ENCODE data around the gene RRAS2.

RRAS2 gene

GRCh38 chr11:14336507-14337503 lies 22.2 kb downstream of the RRAS2 start:
- DNase-seq (ENCODE audit: low read depth): peak; percentile 98

DNA sequence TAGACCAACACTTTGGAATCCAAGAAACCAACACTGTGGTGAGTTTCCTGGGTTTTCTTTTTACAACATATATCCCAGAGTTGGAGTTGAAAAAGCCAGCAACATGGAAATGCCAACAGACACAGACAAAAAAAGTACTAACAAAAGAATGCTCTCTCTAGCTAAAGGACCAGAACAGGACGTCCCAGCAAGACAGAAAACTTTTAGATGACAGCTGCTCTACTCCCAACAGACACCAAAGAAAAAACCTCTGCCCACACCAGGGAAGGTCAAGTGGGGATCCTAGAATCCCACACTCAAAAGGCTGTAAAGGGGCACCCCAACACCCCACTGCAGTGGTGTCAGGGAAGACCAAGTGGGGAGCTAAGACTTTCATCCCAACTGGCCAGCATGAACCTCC lies 23.3 kb downstream of the RRAS2 start:
- DNase-seq (ENCODE audit: low read depth): no peak

GRCh38 chr11:14334893-14335292 lies 24.1 kb downstream of the RRAS2 start:
- DNase-seq (ENCODE audit: low read depth): no peak

GRCh38 chr11:14334192-14334591 lies 24.8 kb downstream of the RRAS2 start:
- DNase-seq (ENCODE audit: low read depth): no peak

GRCh38 chr11:14331476-14332136 lies 27.4 kb downstream of the RRAS2 start:
- DNase-seq (ENCODE audit: low read depth): no peak

GRCh38 chr11:14330881-14331280 lies 28.1 kb downstream of the RRAS2 start:
- DNase-seq (ENCODE audit: low read depth): no peak

DNA sequence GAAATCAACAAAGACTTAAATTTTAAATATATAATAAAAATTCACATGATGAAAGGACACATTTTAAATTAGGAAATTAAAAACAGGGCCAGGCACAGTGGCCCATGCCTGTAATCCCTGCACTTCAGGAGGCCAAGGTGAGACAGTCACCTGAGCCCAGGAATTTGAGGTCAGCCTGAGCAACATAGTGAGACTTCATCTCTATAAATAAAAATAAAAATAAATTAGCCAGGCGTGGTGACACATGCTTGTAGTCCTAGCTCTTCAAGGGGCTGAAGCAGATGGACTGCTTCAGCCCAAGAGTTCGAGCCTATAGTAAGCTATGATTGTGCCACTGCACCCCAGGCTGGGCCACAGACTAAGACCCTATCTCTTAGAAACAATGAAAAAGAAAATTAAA lies 29.3 kb downstream of the RRAS2 start:
- no peak for DNase-seq (ENCODE audit: low read depth)

DNA sequence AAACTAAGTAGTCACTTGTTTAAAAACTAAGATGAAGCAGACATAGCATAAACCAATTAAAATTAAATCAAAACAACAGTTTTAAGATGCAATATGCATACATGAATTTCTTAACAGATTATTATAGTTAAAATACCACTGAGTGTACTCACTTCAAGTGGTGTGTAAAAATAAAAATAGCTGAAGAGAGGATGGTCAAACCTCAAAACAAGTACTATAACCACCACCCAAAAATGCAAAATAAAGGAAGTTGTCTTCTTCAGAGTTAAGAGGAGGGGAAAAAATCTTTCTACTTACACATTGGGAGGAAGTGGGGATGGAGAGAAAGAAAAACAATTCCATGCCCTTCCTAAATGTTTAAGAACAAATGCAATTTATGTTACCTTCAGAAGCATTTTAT lies 31.9 kb downstream of the RRAS2 start:
- DNase-seq (ENCODE audit: low read depth): no peak

DNA sequence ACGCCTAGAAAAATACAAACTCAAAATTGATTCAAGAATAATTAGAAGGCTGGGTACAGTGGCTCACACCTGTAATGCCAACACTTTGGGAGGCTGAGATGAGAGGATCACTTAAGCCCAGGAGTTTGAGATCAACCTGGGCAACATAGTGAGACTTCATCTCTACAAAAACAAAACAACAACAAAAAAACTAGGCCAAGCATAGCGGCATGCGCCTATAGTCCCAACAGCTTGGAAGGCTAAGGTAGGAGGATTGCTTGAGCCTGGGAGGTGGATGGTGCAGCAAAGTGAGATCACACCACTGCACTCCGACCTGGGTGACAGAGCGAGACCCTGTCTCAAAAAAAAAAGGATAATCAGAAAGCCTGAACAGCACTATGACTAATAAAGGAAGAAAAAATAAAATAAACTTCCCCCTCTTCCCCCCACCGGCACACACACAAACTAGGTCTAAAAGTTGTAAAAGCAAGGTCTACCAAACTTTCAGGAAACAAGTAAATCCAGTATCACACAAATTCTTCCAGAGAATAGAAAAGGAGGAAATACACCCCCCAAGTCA lies 35.8 kb downstream of the RRAS2 start:
- DNase-seq (ENCODE audit: low read depth): no peak

- no peak for DNase-seq (ENCODE audit: low read depth)
Measured at GRCh38 chr11:14322510-14322909, 36.5 kb downstream of the RRAS2 start.

DNA sequence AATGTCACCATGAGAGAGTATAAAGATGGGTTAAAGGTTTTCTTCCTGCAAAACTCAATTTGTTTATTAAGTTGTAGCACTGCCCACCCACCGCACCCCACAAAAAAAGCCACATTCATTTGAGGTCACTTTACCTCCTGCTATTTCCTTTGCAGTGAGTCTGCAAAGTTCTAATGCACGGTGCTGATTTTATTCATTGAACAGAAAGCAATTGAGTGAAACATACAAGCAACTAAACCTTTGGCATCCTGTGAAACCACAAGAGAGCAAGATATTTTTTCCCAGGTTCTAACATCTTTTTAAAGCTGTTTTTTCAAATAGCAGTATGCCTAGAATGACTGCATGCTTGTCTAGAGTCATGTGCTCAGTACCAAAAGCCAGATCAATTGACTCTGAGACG lies 39.0 kb downstream of the RRAS2 start:
- DNase-seq (ENCODE audit: low read depth): peak; percentile 35

DNA sequence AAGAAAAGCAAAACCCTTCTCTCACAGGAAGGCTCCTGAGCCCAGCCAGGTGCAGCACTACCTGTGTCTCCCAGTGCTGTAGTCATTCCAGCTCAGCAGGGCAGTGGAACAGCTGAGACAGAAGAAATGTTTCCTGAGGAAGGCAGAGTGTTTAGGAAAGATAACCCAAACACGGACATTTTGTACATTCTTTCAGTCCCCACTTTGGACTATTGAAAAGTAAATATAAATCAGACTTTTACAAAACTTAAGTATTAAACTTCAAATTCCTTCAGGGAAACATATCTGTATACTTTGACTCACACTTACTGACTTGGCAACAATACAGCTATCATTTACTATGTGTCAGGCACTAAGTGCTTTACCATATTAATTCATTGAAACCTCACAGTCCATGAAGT lies 40.4 kb downstream of the RRAS2 start:
- DNase-seq (ENCODE audit: low read depth): peak; percentile 36

DNA sequence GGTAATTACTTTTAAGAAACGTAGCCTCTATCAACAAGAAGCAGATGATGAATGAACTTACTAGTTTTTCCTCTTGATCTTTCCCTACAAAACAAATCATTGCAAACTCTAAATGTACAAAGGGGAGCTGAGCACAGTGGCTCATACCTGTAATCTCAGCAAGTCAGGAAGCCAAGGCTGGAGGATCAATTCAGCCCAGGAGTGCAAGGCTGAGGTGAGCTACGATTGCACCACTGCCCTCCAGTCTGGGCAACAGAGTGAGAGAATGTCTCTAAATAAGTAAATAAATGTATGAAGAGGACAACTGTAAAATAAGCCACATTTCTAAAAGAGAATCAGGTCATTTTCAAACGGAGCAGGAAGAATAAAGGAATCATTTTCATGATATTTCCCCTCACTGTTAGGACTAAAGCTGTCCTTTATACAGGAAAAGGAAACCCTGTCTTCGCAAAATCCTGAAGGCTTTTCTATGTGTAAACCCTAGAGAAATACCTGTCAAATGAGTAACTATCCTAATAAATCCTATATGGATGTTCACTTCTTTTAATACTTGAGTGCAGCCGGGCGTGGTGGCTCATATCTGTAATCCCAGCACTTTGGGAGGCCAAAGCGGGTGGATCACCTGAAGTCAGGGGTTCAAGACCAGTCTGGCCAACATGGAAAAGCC lies 41.2 kb downstream of the RRAS2 start:
- DNase-seq (ENCODE audit: low read depth): no peak

- no peak for DNase-seq (ENCODE audit: low read depth)
Measured at GRCh38 chr11:14315130-14315529, 43.9 kb downstream of the RRAS2 start.

- no peak for DNase-seq (ENCODE audit: low read depth)
Measured at GRCh38 chr11:14314127-14314526, 44.9 kb downstream of the RRAS2 start.

- DNase-seq (ENCODE audit: low read depth): peak; percentile 56
Measured at GRCh38 chr11:14312736-14313438, 46.1 kb downstream of the RRAS2 start.

GRCh38 chr11:14310679-14311078 lies 48.3 kb downstream of the RRAS2 start:
- no peak for DNase-seq (ENCODE audit: low read depth)

DNA sequence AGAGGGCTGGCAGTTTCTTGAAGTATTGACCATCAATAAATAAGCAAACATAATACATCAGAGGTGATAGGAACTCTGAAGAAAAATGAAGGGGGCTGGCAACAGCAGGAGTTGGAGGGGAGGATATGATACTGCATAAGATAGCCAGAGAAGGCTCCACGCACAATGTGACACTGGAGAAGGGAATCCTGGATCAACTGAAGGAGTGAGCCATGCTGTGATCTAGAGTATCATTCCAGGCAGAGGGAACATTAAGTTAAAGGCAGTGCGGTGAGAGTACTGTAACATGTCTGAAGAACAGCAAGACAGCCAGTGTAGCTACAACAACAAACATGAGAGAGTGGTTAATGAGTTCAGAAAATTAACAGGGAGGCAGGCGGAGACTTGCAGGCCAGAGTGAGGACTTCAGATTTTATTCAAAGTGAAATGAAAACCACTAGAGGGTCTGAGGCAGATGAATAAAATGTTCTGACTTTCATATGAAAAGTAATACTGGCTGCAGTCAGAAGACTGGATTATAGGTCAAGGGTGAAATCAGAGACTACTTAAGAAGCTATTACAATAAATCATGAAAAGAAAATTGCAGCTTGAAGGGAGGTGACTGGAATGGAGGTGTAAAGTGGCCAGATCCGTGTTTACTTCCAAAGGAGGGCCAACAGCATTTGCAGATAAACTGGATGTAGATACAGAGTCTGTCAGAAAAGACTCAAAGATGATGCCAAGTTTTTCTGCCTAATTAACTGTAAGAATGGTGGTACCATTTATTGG lies 49.4 kb downstream of the RRAS2 start:
- no peak for DNase-seq (ENCODE audit: low read depth)

DNA sequence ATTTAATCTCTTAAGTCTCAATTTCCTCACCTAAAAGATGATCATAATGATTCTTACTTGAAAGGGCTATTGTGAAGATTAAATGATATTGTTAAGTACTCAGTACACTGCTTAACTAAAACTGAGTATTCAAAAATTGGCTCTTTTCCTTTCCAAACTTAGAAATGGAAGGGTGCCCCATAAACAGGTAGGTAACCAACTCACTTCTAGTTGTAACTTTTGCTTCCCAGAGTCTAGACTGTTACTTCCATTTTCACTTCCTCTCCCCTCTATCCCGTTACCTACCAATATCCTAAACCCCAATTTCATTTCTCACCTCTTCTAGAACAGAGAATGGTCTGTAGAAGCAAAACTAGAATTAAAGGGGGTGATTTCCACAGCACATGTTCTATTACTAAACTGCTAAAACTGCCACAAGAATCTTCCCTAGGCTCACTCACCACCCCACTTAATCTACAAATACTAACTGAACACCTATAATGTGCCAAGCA lies 50.0 kb downstream of the RRAS2 start:
- no peak for DNase-seq (ENCODE audit: low read depth)

- peak; percentile 65 for DNase-seq (ENCODE audit: low read depth)
Measured at GRCh38 chr11:14308114-14308896, 50.7 kb downstream of the RRAS2 start.

All from ELR (cell line).